ENCODE results near the gene TSNAXIP1. TPM values are rescaled to one million over a fixed set of nuclear protein-coding genes. Genes with fewer than 3 reads are reported as not detected.
A peak's percentile ranks its signal among the peaks of the same experiment; 100 is the strongest.

Gene TSNAXIP1
- total RNA-seq, 2 donors from 2014 or later = 1.6 TPM; not detected in 1

DNA sequence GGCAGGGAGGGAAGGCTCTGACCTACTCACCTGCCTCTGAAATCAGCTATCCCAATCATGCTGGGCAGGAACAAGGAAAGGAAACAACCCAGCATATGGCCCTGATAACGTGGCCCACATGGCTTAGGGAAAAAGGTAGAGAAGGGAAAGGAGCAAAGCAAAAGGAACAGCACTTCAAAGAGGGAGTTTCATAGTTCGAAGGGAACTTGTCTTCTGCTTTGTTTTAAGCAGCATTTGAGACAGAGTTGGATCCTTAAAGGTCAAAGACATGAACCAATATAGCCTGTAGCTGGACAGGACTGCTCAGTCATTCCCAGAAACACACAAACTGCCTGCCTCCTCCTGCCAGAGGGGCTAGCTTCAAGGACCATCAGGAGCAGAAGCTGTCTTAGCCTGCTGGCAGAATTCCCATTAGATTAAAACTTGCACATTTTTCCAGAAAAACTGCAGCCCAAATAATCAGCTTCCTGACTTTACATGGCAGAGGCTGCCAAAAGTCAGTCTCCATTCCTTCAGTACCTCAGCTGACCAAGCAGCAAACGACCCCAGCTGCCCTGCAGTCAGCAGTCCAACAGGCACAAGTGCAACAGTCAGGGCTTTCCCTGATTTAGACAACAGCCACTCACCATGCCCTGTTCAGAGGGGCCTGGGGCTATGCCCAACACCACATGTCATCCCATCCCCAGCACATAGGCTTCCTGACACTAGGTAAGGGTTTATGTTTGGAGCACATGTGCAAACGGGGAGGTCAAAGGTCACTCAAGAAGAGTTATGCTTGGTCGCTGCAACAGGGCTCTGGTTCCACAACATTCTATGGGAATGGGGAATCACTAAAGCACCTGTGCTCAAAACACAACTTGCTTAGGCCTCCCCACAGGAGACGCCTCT, 32.9 kb upstream of the TSNAXIP1 start:
- TF ChIP-seq, protein P1, sequence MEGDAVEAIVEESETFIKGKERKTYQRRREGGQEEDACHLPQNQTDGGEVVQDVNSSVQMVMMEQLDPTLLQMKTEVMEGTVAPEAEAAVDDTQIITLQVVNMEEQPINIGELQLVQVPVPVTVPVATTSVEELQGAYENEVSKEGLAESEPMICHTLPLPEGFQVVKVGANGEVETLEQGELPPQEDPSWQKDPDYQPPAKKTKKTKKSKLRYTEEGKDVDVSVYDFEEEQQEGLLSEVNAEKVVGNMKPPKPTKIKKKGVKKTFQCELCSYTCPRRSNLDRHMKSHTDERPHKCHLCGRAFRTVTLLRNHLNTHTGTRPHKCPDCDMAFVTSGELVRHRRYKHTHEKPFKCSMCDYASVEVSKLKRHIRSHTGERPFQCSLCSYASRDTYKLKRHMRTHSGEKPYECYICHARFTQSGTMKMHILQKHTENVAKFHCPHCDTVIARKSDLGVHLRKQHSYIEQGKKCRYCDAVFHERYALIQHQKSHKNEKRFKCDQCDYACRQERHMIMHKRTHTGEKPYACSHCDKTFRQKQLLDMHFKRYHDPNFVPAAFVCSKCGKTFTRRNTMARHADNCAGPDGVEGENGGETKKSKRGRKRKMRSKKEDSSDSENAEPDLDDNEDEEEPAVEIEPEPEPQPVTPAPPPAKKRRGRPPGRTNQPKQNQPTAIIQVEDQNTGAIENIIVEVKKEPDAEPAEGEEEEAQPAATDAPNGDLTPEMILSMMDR (IDR thresholded peaks at IDR 0.05) = no peak
- TF ChIP-seq POLR2A (IDR thresholded peaks at IDR 0.05) = no peak
- 38 to 46% methylated on average over 5 to 6 of the region's 6 CpGs for WGBS, 2 donors
- H3K4me1 ChIP-seq = peaks cover 22% of the 10 kb centered on the region
- DNase-seq = peak in 2 of 4 donors; percentile 19 to 22
- peak; percentile 45 for ATAC-seq
- H3K4me3 ChIP-seq = no peak overlapping the region
- H3K9me3 ChIP-seq = no peaks in the 10 kb centered on the region
- no peaks in the 10 kb centered on the region for H3K27me3 ChIP-seq
- peak overlapping the region; percentile 6 to 45 (median 28) for H3K27ac ChIP-seq
- H3K36me3 ChIP-seq (replicated peaks in 1 of 2; ENCODE audit: insufficient read depth in 1 of 2, low read depth in 2 of 2) = no peaks in the 10 kb centered on the region
- intact Hi-C loops (cut with DNase I) = no loop called here

DNA sequence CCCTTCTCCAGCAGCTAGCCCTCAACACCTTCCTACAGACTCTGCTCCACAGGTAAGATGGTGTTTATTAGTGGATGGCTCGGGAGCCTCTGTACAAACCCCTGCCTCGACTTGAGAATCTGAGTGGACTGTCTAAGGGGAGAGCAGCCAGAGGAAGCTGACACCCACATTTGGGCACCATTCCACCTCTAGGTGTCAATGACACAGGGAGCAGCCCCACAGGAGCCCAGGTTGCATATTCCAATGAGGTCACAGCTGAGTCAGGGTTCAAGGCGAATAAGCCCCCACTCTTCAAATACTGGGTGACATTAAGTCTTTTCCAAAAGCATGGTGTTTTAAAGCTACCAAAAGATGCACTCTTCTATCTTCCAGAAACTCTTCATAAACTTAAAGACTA, 32.2 kb upstream of the TSNAXIP1 start:
- H3K9me3 ChIP-seq = no peaks in the 10 kb centered on the region
- no peaks in the 10 kb centered on the region for H3K27me3 ChIP-seq
- peaks cover 27% of the 10 kb centered on the region for H3K4me1 ChIP-seq
- no peak for DNase-seq
- intact Hi-C loops (cut with DNase I) = no loop called here
- ATAC-seq = no peak
- no peak for TF ChIP-seq POLR2A (IDR thresholded peaks at IDR 0.05)
- H3K27ac ChIP-seq = peak overlapping the region in 3 of 4 donors; percentile 18 to 45 (median 39)
- no peak overlapping the region for H3K4me3 ChIP-seq
- 79 to 84% methylated on average over 2 to 3 of the region's 3 CpGs for WGBS, 2 donors
- H3K36me3 ChIP-seq (replicated peaks in 1 of 2; ENCODE audit: insufficient read depth in 1 of 2, low read depth in 2 of 2) = no peaks in the 10 kb centered on the region

DNA sequence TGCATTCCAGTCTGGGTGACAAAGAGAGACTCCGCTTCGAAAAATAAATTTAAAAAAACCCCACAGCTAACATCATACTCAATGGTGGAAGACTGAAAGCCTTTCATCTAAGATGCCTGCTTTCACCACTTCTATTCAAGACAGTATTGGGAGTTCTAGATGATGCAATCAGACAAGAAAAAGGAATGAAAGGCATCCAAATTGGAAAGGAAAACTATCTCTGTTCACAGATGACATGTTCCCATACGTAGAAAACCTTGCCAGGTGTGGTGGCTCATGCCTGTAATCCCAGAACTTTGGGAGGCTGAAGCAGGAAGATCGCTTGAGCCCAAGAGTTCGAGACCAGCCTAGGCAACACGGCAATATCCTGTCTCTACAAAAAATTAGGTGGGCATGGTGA, 31.4 kb upstream of the TSNAXIP1 start:
- peaks cover 35% of the 10 kb centered on the region for H3K4me1 ChIP-seq
- H3K27me3 ChIP-seq = no peaks in the 10 kb centered on the region
- H3K4me3 ChIP-seq = no peak overlapping the region
- DNase-seq (no peak), ATAC-seq (no peak)
- no peak overlapping the region for H3K27ac ChIP-seq
- intact Hi-C loops (cut with DNase I) = no loop called here
- WGBS, 2 donors = 91% methylated on average over 6 of the region's 6 CpGs
- no peaks in the 10 kb centered on the region for H3K36me3 ChIP-seq (replicated peaks in 1 of 2; ENCODE audit: insufficient read depth in 1 of 2, low read depth in 2 of 2)
- no peaks in the 10 kb centered on the region for H3K9me3 ChIP-seq
- no peak for TF ChIP-seq POLR2A (IDR thresholded peaks at IDR 0.05)
- TF ChIP-seq, protein P1 (IDR thresholded peaks at IDR 0.05) = no peak

DNA sequence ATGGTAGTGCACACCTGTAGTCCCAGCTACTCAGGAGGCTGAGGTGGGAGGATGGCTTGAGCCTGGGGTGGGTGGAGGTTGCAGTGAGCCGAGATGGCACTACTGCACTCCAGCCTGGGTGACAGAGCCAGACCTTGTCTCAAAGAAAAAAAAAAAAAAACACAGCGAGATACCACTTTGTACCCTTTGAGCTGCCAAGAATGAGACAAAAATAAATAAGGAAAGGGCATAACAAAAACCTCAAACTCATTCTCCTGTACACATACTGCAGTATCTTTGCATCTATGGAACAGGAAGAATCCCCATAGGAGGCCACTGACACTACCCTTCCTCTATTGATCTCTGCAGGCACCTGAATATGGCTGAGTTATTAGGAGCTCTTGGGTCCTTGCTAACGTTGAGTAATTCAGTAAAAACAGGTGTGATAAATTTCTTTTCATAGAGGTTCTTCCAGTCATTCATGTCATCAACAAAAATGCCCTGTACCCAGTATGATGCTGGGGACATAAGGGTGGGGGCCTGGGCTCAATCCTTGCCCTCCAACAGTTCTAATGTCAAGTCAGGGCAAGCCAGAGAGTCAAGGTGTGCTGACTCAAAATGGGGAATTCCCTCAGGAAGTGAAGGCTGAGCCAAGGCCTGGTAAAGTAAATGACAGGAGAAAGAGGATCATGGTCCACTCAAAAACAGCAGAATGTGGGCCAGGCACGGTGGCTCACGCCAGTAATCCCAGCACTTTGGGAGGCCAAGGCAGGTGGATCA, 27.3 kb upstream of the TSNAXIP1 start:
- intact Hi-C loops (cut with DNase I) = no loop called here
- WGBS, 2 donors = 48 to 62% methylated on average over 5 of the region's 5 CpGs
- no peaks in the 10 kb centered on the region for H3K9me3 ChIP-seq
- no peak for DNase-seq
- no peaks in the 10 kb centered on the region for H3K36me3 ChIP-seq (replicated peaks in 1 of 2; ENCODE audit: insufficient read depth in 1 of 2, low read depth in 2 of 2)
- H3K4me3 ChIP-seq = no peak overlapping the region
- H3K27me3 ChIP-seq = no peaks in the 10 kb centered on the region
- H3K4me1 ChIP-seq = peaks cover 29% of the 10 kb centered on the region
- peak; percentile 45 for ATAC-seq
- no peak for TF ChIP-seq POLR2A (IDR thresholded peaks at IDR 0.05)
- TF ChIP-seq, protein P1 (IDR thresholded peaks at IDR 0.05) = no peak
- H3K27ac ChIP-seq = peak overlapping the region in 2 of 4 donors; percentile 8 to 10

DNA sequence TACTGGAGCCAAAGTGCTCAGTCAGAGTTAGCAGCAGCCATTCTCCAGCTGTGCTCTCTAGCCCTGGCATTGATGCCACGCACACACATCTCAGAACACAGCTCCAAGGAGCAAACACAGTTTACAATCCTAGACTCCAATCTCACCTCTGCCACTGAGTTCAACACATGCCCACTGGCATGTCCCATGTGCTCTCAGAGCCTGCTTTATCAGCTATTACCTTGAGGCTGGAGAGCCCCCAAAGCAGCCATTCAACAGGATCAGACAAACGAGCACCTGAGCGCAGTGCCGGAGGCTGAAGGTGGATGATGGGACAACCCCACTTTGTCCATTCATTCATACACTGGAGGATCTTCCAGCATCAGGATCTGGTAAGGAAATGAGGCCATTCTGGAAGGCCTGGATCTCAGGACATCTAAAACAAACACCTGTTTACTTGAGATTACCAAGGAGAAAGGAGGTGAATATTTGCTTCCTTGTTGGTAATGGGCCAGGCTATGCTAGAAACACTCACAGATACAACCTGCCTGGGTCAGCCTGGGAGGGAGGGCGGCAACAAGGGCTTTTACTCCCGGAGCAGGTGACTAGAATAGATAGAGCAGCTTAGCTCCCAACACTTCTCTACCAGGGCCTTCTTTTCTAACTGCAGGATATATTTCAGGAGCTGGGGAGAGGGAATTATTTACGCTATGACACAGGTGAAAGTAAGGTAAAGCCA, 25.7 kb upstream of the TSNAXIP1 start:
- 60 to 73% methylated on average over 3 to 7 of the region's 7 CpGs for WGBS, 2 donors
- intact Hi-C loops (cut with DNase I) = no loop called here
- Histone ChIP-seq H3K27me3 (no peaks in the 10 kb centered on the region), H3K9me3 (no peaks in the 10 kb centered on the region), H3K4me3 (no peak overlapping the region), H3K27ac (peak overlapping the region in 1 of 4 donors; percentile 7), H3K36me3 (replicated peaks in 1 of 2; ENCODE audit: insufficient read depth in 1 of 2, low read depth in 2 of 2) (no peaks in the 10 kb centered on the region), H3K4me1 (peaks cover 27% of the 10 kb centered on the region)
- ATAC-seq (no peak), DNase-seq (peak in 2 of 4 donors; percentile 25 to 42)
- TF ChIP-seq, protein P1 (IDR thresholded peaks at IDR 0.05) = no peak
- TF ChIP-seq POLR2A (IDR thresholded peaks at IDR 0.05) = no peak
